ENCODE measurements around the gene ARHGEF28.

DNA sequence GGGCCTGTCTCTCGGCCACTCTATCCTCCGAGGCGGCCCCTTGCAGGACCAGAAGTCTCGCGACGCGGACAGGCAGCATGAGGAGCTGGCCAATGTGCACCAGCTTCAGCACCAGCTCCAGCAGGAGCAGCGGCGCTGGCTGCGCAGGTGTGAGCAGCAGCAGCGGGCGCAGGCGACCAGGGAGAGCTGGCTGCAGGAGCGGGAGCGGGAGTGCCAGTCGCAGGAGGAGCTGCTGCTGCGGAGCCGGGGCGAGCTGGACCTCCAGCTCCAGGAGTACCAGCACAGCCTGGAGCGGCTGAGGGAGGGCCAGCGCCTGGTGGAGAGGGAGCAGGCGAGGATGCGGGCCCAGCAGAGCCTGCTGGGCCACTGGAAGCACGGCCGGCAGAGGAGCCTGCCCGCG is 283.5 kb downstream of the ARHGEF28 start:
- TF ChIP-seq CTCF (IDR thresholded peaks at IDR 0.05), result no peak
- TF ChIP-seq POLR2A (IDR thresholded peaks at IDR 0.05), result no peak
- TF ChIP-seq POLR2AphosphoS5 (IDR thresholded peaks at IDR 0.05), result no peak
- TF ChIP-seq EP300 (IDR thresholded peaks at IDR 0.05), result no peak
